Stimulated activated naive CD8-positive, alpha-beta T cell treated with anti-CD3 and anti-CD28 coated beads, Interleukin-15, Interleukin-2, amounts not matched to agents 100 U/mL and 50 U/mL, for 24 hours (primary cell): Measurements from ENCODE around the gene CYP1A2.
A peak's percentile ranks its signal among the peaks of the same experiment; 100 is the strongest.
"Not testable (repeated sequence)": the region's sequence is repeated elsewhere in the genome, so short reads cannot be mapped to it uniquely, and the experiment has no call there.

Source experiments
- ATAC-seq: fragments of 150-1000 bp; cut with Tn5 transposase; one replicate; pipeline ENCODE4 v1.10.0; 2021
- DNase-seq: peaks from one replicate; pipeline ENCODE4 v3.0.0; 2021

The CYP1A2 gene

DNA sequence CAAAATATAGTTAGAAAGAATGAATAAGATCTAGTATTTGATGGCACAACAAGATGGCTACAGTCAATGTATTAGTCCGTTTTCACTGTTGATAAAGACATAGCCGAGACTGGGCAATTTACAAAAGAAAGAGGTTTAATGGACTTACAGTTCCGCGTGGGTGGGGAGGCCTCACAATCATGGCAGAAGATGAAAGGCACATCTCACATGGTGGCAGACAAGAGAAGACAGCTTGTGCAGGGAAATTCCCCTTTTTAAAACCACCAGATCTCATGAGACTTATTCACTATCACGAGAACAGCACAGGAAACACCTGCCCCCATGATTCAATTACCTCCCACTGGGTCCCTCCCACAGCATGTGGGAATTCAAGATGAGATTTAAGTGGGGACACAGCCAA lies 10.4 kb upstream of the CYP1A2 start:
- not testable (repeated sequence) for DNase-seq, ATAC-seq

DNA sequence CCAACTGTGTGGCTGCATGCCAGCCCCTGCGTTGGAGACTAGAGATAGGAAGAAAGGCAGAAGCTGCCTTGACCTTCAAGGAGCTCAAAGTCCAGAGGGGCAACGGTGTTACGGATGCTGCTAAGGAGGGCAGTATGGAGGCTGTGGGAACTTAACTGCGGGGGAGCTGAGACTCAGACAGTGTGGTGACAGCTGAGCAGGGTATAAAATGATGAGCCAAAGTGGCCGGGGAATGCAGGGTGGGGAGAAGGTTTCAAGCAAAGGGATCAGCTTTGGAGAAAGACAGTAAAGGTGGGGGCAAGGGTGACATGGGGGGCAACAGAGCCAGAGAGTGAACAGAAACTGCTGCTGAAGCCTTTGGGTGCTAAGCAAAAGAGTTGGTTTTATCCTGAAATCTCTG lies 6.2 kb upstream of the CYP1A2 start:
- no peak for DNase-seq
- no peak for ATAC-seq

DNA sequence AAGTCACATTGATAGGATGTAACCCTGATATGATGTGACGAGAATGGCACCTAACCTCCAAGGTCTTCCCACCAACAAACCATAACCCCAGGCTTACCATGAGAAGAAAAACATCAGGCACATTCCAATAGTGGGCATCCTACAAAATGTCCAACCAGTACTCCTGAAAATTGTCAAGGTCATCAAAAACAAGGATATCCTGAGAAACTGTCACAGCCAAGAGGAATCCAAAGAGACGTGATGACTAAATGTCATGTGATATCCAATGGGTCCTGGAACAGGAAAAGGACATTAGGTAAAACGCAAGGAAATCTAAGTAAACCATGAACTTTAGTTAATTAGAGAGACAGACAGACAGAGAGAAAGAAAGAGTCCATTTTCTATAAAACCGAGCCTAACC lies 2.3 kb upstream of the CYP1A2 start:
- no peak for DNase-seq
- ATAC-seq, result no peak

DNA sequence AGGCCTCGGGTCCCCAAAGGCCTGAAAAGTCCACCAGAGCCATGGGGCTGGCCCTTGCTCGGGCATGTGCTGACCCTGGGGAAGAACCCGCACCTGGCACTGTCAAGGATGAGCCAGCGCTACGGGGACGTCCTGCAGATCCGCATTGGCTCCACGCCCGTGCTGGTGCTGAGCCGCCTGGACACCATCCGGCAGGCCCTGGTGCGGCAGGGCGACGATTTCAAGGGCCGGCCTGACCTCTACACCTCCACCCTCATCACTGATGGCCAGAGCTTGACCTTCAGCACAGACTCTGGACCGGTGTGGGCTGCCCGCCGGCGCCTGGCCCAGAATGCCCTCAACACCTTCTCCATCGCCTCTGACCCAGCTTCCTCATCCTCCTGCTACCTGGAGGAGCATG lies 1.2 kb downstream of the CYP1A2 start:
- DNase-seq, result no peak
- ATAC-seq, result no peak

DNA sequence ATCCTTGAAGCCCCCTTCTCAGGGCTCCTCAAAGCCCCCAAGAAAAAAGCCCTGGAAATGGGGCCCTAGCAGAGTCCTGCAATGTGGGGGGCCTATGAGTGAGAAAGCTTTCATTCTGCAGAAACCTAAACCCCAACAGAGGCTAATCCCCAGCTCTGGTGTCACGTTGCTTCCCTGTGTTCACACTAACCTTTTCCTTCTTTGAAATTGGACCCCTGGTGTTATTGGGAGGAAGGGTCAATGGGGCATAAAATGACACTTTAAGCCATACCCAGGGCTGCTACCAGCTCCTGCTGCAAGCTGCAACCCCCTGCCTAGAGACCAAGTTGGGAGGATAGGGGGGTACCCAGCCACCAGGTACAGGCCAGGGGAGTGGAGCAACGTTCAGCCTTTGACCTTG lies 2.1 kb downstream of the CYP1A2 start:
- ATAC-seq (no peak), DNase-seq (no peak)

DNA sequence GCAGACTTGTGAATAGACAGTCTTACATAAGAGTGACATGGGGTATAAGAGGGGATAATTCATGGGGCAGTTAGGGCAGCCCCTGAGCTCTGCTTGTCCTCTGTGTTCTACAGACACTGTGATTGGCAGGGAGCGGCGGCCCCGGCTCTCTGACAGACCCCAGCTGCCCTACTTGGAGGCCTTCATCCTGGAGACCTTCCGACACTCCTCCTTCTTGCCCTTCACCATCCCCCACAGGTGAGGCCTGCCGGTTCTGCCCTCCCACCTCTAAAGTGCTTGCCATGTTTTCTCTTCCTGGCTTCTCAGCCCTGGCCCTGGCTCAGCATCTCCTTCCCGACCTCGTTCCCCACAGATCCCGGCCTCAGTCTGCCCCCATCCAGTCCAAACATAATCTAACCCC lies 3.4 kb downstream of the CYP1A2 start:
- no peak for DNase-seq
- no peak for ATAC-seq

DNA sequence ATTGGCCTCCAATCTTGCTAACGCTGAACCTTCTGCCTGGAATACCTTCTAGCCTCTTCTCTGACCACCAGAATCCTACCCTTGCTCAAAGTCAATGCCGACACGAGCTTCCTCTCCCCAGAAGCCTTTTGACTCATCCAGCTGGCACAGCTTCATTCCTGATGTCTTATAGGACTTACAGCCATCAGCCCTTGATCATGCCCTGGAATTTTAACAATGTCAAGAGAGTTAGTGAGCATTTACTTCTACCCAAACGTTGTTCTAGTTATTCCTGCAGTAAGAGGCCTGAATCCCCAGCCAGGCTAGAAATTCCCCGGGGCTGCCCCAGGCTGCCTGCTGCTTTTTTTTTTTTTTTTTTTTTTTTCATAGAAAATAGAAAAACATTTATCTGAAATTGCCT lies 3.9 kb downstream of the CYP1A2 start:
- DNase-seq, result no peak
- no peak for ATAC-seq

DNA sequence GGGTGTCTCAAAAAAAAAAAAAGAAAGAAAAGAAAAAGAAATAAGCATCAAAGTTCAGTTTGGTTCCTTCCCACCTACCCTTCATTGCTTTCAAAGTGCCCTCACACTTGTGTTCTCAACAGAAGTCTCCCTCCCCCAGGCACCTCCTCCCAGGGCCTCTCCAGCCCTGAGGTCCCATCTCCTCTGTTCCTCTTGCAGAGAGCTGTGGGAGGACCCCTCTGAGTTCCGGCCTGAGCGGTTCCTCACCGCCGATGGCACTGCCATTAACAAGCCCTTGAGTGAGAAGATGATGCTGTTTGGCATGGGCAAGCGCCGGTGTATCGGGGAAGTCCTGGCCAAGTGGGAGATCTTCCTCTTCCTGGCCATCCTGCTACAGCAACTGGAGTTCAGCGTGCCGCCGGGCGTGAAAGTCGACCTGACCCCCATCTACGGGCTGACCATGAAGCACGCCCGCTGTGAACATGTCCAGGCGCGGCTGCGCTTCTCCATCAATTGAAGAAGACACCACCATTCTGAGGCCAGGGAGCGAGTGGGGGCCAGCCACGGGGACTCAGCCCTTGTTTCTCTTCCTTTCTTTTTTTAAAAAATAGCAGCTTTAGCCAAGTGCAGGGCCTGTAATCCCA lies 6.1 kb downstream of the CYP1A2 start:
- DNase-seq (no peak), ATAC-seq (no peak)

DNA sequence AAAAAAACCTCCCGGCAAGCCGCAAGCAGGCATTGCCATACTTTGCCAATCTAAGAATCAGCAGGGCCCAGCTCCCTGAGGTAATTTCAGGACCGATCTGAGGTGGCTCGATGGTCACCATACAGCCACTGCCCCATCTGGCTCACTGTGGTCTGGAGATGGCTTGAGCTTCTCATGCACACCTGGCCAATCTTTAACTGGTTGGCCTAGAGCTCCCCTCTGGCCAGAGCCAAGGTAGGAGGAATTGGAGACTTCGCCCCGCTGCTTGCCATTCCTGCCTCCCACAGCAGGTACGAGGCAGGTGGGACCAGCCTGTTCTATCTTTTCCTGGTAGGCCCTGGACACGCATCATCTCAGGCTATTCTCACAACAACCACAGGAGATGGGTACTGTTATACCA lies 10.1 kb downstream of the CYP1A2 start:
- DNase-seq (no peak), ATAC-seq (no peak)

DNA sequence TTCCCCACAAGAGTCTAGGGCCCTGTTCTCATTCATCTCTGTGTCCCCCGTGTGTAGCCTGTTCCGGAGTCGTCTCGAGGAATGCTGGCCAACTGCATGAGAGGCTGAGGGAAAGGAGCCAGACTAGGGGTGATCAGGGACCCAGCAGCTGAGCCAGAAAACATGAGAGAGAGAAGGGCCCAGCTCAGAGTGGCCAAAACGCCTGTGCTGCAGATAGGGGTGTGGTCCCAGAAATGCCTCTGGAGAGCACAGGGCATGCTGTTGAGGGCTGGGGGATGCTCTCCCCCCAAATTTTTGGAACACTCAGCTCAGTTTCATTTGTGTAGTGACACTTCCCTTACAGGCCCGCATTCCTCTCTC lies 14.1 kb downstream of the CYP1A2 start:
- DNase-seq, result no peak

DNA sequence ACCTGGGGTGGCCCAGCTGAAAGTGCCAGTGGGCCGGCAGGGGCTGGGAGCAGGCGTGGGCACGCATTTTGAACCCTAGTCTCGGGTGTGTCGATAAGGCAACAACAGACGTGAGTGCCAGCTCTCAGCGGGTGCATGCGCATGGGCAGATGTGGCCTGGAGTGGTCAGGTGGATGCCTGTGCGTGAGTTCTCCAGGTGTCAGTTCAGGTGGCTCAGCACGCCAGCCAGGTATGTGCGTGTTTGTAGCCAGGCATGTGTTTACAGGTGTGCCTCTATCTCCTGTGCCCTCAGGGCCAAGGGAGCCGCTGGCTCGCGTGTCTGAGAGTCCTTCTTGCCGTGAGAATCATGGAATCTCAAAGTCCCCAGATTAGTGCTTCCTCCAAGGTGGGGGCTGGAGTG lies 14.8 kb downstream of the CYP1A2 start:
- no peak for ATAC-seq
- DNase-seq, result no peak

More for the DNA sequence above, 14.1 kb downstream of the CYP1A2 start:
- no peak for ATAC-seq

DNA sequence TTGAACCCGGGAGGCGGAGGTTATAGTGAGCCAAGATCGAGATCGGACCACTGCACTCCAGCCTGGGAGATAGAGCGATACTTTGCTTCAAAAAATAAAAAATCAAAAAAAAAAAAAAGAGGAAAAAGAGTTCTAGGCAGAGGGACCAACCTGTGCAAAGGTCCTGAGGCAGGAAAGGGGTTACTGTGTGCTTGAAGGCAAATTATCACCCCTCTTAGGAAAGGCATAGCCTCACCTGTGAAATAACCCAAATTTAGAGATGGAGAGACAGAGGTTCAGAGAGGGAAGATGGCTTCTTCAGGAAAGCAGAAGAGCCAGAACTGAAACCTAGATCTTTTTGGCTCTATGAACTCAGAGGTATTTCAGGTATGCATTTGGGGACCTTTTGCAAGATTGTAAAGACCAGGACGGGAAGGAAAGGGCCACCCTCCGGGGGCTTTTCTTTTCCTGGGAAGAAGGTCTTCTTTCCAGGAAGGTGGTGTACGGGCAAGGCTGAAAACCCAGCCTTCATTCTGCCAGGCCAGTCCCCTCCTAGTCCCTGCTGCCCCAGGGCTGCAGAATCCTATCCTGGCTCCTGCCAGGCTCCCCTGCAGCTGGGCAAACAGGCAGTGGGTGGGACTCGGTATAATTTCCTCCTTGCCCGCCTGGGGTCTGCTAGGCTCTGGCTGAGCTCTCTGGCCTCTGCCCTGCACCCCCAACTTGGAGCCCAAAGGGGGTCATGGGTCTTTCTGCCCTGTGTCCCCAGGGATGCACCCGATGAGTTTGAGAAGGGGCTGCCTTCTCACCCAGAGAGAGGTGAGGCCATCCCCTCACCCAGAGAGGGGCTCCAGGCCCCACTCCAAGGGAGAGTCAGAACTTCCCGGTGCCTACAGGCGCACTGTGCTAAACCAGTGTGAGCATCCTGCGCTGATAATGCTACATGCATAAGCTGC lies 18.8 kb downstream of the CYP1A2 start:
- no peak for DNase-seq
- no peak for ATAC-seq

DNA sequence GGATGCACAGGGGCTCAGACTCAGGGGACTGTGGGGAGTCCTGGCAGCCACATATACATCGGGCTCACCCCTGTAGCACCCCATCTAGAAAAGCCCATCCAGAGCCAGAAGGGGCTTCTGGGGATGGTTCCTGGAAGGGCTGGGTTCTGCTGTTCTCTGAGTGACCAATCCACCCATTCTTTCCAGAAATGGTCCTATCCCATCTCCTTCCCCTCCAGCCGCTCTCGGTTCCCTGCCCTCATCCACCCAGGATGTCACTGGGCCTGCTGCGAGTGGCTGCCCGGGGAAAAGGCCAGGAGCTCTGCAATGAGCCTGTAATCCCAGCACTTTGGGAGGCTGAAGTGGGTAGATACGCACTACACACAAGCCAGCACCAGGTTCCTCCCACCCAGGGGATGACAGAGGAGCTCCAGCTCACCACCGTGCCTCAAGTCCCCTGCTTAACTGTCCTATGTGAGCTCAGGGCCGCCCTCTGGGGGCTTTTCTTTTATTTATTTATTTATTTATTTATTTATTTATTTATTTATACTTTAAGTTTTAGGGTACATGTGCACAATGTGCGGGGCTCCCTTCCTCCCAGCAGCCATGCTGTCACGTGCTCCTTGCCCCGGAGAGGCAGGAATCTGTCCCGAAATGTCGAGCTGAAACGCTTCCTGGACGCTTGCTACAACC lies 19.6 kb downstream of the CYP1A2 start:
- ATAC-seq (no peak), DNase-seq (no peak)

DNA sequence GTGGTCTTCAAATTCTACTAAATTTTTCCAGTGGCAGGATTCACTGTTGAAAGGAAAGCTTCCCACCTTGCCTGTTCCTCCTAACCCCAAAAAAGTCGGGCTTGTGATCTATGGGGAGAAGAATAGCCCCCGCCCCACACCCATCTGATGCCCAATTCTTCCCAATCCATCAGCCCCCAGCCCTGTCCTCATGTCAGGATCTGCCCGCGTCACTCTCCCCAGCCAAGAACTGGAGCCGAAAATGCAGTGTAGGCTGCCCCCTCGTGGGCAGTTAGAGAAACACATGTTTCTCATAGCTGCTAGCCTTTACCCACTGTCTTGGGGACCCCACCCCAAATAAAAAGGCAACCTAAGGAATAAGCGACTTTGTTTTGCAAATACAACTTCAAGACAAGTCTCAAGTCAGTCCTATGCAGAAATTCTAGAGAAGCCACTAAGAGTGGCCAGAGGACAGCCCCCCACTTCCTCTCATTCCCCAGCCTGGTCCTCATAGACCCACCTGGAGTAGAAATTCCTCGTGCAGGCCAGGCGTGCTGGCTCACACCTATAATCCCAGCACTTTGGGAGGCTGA lies 20.2 kb downstream of the CYP1A2 start:
- peak; percentile 78 for DNase-seq
- ATAC-seq, result peak; percentile 41

DNA sequence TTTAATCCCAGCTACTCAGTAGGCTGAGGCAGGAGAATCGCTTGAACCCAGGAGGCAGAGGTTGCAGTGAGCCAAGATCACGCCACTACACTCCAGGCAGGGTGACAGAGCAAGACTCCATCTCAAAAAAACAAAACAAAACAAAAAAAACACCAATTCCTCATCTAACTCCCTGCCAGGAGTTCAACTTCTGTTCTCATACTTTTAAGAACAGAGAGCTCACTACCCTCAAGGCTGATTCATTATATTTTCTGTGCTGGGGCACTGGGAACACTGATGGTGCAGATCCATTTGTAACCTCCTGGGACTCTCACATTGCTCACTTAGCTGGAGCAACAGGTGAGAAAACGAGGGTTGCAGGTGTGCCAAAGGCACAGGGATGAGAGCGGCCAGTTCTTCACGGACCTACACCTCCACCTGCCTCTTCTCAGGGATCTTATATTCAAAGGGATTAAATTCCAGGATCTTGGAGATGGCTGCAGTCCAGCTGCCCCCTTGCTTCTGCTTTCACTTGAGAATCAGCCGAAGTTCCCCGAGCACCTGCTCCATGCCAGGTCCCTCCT lies 20.9 kb downstream of the CYP1A2 start:
- ATAC-seq (no peak), DNase-seq (no peak)

DNA sequence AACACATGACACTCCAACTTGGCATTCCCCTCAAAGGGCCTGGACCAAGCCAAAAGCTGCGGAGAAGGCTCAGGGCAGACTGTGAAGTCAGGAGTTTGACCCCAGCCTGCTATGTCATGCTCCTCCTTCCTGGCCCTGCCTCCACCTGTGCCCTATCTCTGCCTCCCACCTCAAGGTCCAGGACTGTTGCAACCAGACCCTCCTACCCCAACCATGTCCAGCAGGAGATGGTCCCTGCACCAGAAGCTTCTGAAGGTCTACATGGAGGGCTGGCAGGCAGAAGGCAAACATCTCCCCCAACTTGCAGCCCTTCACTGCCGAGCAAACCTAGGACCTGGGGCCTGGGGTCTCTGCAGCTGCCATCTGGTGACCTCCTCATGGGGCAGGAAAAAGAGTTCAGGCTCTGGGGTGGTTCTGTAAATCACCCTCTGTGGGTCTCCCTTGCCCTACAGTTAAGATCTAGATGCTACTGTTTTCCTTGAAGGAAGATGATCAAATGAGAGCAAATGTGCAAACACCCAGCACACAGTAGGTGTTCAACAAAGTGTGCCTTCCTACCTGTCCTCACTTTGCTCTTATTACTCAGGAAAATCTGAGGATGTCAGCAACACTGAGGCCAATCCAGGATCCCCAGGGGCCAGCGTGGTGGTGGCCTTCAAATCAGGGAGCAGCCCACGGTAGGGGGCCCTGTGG lies 21.7 kb downstream of the CYP1A2 start:
- DNase-seq (no peak), ATAC-seq (no peak)

DNA sequence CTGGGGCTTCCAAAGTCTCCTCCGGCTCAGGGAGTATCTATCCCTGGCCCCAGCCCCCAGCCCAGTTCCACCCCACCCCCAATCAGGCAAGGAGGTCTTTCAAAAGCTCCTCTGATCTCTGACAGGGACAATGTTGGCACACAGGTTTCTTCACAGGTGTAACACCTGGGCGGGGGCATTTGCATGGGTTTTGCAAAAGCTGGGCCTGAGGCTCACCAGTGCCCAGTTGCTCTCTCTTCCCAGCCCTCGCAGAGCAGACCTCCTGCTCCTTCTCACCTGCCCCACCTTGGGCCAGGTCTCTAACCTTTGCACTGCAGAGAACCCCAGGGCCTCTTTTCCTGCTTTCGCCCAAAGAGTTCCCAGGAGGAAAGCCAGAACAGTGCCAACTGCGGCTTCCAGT lies 24.7 kb downstream of the CYP1A2 start:
- ATAC-seq (no peak), DNase-seq (no peak)

DNA sequence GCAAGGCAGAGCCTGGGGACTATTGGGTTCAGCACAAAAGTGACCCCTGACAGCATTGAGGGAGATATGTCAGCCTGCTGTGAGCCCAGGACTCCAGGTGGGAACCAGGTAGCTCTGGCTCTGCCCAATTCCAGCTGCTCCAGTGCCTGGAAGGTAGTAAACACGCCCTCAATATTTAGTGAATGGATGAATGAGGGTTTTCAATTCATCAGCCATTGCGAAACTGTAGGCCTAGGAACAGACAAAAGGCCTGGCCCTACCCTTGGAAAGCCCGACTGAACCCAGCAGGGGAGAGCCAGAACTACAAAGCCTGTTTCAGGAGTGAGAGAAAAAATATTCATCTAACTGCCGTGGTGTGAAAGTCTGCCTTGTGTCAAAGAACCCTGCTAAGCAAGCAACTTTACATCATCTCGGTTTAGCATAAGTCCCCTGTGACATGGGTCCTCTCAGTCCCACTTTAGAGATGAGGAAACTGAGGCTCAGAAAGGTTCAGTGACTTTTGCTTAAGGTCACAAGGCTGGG lies 25.1 kb downstream of the CYP1A2 start:
- DNase-seq, result no peak
- no peak for ATAC-seq

DNA sequence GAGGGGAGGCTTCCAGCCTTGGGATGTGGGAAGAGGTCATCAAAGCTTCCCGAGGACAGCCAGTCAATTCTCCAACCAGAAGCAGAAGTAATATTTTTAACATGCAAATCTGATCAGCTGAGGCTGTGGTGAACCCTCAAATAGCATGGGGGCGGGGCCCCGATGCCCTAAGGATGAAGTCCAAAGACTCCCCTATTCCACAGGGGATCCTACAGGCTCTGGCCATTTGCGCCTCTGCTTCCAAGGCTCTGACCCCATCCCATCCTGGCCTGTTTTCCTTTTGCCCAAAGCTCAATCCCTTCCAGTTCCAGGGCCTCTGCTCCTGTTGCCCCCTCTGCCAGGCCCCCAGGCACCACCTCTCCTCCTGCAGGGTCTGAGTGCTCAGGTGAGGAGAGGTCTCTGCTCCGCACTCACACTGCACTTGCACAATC lies 26.5 kb downstream of the CYP1A2 start:
- DNase-seq (no peak), ATAC-seq (no peak)

DNA sequence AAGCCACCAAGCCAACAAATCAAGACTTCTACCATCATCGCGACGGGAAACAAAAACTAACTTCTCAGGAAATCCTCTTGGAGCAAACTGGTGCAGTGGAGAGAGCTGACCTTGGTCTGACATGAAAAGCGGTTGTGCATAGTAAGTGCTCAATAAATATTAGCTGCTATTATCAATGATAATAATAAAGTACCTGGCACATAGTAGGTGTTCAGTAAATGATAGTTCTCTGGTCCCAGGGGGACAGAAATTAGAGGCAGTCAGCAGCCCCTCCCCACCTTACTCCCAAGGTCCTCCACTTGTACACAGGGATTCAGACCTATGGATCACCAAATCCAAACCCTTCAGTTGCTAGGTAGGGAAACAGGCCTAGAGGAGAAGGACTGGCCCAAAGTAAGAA lies 27.2 kb downstream of the CYP1A2 start:
- DNase-seq, result no peak
- ATAC-seq, result no peak
